HEK293 (cell line): ENCODE results near the gene PNISR.

Experiments
- CTCF ChIA-PET: fragments of 350-600 bp; formaldehyde crosslinking; extraction: SDS; loops from one replicate; lab custom pipeline; 2021; ENCODE audit warnings: antibody characterized with exemption; lab: Yijun Ruan, JAX
- POLR2A ChIA-PET: fragments of 300-600 bp; formaldehyde crosslinking; extraction: SDS; loops from one replicate; lab custom pipeline; 2020; ENCODE audit warnings: antibody characterized with exemption, inconsistent platforms; lab: Yijun Ruan, JAX
- H3K27ac ChIP-seq: fragments of 200-500 bp; sonication (Bioruptor generic); 2 replicates; pipeline ENCODE4 v1.5.1; 2014; ENCODE audit warnings: low read depth, low read length, control low read depth, inconsistent platforms; ENCODE audit errors: extremely low read depth
- H3K36me3 ChIP-seq, 2 experiments: fragments of 200-500 bp in 1 of 2; sonication (Bioruptor generic) in 1 of 2; 1 replicate in 1 of 2; 2 replicates in 1 of 2; pipeline ENCODE4 v1.5.1; 2014 to 2017; ENCODE audit warnings: inconsistent platforms in 2 of 2, low read length in 2 of 2; ENCODE audit not compliant: control insufficient read depth in 2 of 2, insufficient read depth in 1 of 2
- H3K4me1 ChIP-seq: fragments of 200-500 bp; sonication (Bioruptor generic); 2 replicates; pipeline ENCODE4 v1.5.1; 2014; ENCODE audit warnings: mild to moderate bottlenecking, low read length, inconsistent platforms; ENCODE audit not compliant: control insufficient read depth, insufficient read depth
- H3K4me3 ChIP-seq: 2 replicates; pipeline ENCODE4 v1.5.1; 2011; ENCODE audit warnings: low read depth, mild to moderate bottlenecking, control low read depth, low read length, moderate library complexity
- H3K9me3 ChIP-seq: fragments of 200-500 bp; sonication (Bioruptor generic); 2 replicates; pipeline ENCODE4 v1.5.1; 2014; ENCODE audit warnings: low read depth, low read length, inconsistent platforms; ENCODE audit not compliant: control insufficient read depth, insufficient read depth
- GLIS1 ChIP-seq: fragments of 450-650 bp; formaldehyde crosslinking; IDR thresholded peaks from 2 replicates; pipeline ENCODE4 v1.5.1; 2016; ENCODE audit warnings: missing biosample characterization, missing genetic modification characterization
- GLIS2 ChIP-seq: fragments of 450-650 bp; formaldehyde crosslinking; IDR thresholded peaks from 2 replicates; pipeline ENCODE4 v1.5.1; 2016; ENCODE audit warnings: missing biosample characterization, missing genetic modification characterization
- HOXC10 ChIP-seq: sonication (generic); formaldehyde crosslinking; IDR thresholded peaks from 2 replicates; pipeline ENCODE4 v1.8.1; 2023; ENCODE audit warnings: mild to moderate bottlenecking, missing genetic modification reagents
- IKZF3 ChIP-seq: fragments of 450-650 bp; IDR thresholded peaks from 2 replicates; pipeline ENCODE4 v1.5.0; 2018; ENCODE audit warnings: missing biosample characterization, mild to moderate bottlenecking, missing genetic modification characterization, moderate library complexity
- OSR2 ChIP-seq: fragments of 450-650 bp; formaldehyde crosslinking; IDR thresholded peaks from 2 replicates; pipeline ENCODE4 v1.5.1; 2016; ENCODE audit warnings: missing biosample characterization, missing genetic modification characterization
- RBAK ChIP-seq: fragments of 450-650 bp; formaldehyde crosslinking; IDR thresholded peaks from 2 replicates; pipeline ENCODE4 v1.5.1; 2016; ENCODE audit warnings: missing biosample characterization, missing genetic modification characterization
- SALL2 ChIP-seq: fragments of 450-650 bp; formaldehyde crosslinking; IDR thresholded peaks from 2 replicates; pipeline ENCODE4 v1.5.0; 2017; ENCODE audit warnings: missing biosample characterization, mild to moderate bottlenecking, missing genetic modification characterization, borderline replicate concordance
- YY2 ChIP-seq: fragments of 450-650 bp; formaldehyde crosslinking; IDR thresholded peaks from 2 replicates; pipeline ENCODE4 v1.5.1; 2016; ENCODE audit warnings: missing biosample characterization, missing genetic modification characterization
- ZBTB7A ChIP-seq: fragments of 450-650 bp; formaldehyde crosslinking; IDR thresholded peaks from 2 replicates; pipeline ENCODE4 v1.5.1; 2016; ENCODE audit warnings: low read depth, missing biosample characterization, missing genetic modification characterization
- ZIC2 ChIP-seq: fragments of 450-650 bp; formaldehyde crosslinking; IDR thresholded peaks from 2 replicates; pipeline ENCODE4 v1.5.1; 2016; ENCODE audit warnings: missing biosample characterization, missing genetic modification characterization
- ZNF10 ChIP-seq: fragments of 450-650 bp; formaldehyde crosslinking; IDR thresholded peaks from 2 replicates; pipeline ENCODE4 v1.5.1; 2017; ENCODE audit warnings: missing biosample characterization, missing genetic modification characterization
- ZNF175 ChIP-seq: fragments of 450-650 bp; formaldehyde crosslinking; IDR thresholded peaks from 2 replicates; pipeline ENCODE4 v1.5.1; 2016; ENCODE audit warnings: missing biosample characterization, missing genetic modification characterization
- ZNF184 ChIP-seq: fragments of 450-650 bp; IDR thresholded peaks from 2 replicates; pipeline ENCODE4 v1.5.1; 2018; ENCODE audit warnings: missing biosample characterization, mild to moderate bottlenecking, missing genetic modification characterization
- ZNF311 ChIP-seq: fragments of 450-650 bp; formaldehyde crosslinking; IDR thresholded peaks from 2 replicates; pipeline ENCODE4 v1.5.1; 2017; ENCODE audit warnings: missing biosample characterization, missing genetic modification characterization, borderline replicate concordance
- ZNF335 ChIP-seq: fragments of 450-650 bp; formaldehyde crosslinking; conservative IDR thresholded peaks from 2 replicates; pipeline ENCODE4 v1.5.1; 2016; ENCODE audit warnings: missing biosample characterization, missing genetic modification characterization
- ZNF416 ChIP-seq: fragments of 450-650 bp; formaldehyde crosslinking; IDR thresholded peaks from 2 replicates; pipeline ENCODE4 v1.5.1; 2016; ENCODE audit warnings: missing biosample characterization, missing genetic modification characterization
- ZNF48 ChIP-seq: fragments of 450-650 bp; formaldehyde crosslinking; IDR thresholded peaks from 2 replicates; pipeline ENCODE4 v1.5.1; 2016; ENCODE audit warnings: missing biosample characterization, missing genetic modification characterization
- ZNF521 ChIP-seq: fragments of 450-650 bp; formaldehyde crosslinking; IDR thresholded peaks from 2 replicates; pipeline ENCODE4 v1.5.1; 2017; ENCODE audit warnings: missing biosample characterization, mild to moderate bottlenecking, missing genetic modification characterization
- TF ChIP-seq, protein P1 (sequence below): fragments of 450-650 bp; formaldehyde crosslinking; IDR thresholded peaks from 2 replicates; pipeline ENCODE4 v1.5.1; 2017; ENCODE audit warnings: missing biosample characterization, missing genetic modification characterization
- TF ChIP-seq, protein P2 (sequence below): fragments of 450-650 bp; formaldehyde crosslinking; IDR thresholded peaks from 2 replicates; pipeline ENCODE4 v1.5.1; 2016; ENCODE audit warnings: missing biosample characterization, missing genetic modification characterization
- TF ChIP-seq, protein P3 (sequence below): fragments of 450-650 bp; formaldehyde crosslinking; IDR thresholded peaks from 2 replicates; pipeline ENCODE4 v1.5.1; 2016; ENCODE audit warnings: missing biosample characterization, missing genetic modification characterization

Gene PNISR

DNA sequence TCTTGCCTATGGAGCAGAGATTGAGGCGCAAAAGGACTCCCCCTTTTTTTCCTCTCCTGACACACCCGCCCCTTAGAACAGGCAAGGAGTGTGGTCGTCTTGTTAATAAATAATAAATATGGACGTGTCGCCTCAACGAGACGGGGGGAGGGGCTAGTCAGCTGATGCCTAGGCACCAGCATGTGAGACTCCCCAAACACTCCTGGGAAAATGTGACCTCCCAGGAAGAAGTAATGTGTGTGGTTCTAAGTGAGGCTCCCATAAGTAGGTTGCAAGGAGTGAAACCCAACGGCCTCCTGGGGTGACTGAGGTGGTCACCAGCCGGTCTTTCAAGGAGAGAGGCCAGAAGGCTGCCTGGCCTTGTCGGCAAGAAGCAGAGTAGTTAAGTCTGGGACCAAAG lies 74.5 kb downstream of the PNISR start:
- no peaks in the 10 kb centered on the region; a peak in 1 of 3 replicates for H3K36me3 ChIP-seq
- H3K4me3 ChIP-seq, result no peak overlapping the region
- POLR2A ChIA-PET, result interaction anchor here (1.1 to 2.3 kb wide), 3 partner anchors 16 to 218 kb away, joined by 4 to 29 read pairs (median 6); partner anchors contain the start of genes CCNC and COQ3
- peaks cover 5% of the 10 kb centered on the region; the same call in 1 of the 2 replicates for H3K4me1 ChIP-seq
- H3K27ac ChIP-seq, result no peak overlapping the region
- no peaks in the 10 kb centered on the region for H3K9me3 ChIP-seq
- CTCF ChIA-PET, result interaction anchor here (0.7 to 10.1 kb wide), 6 partner anchors 14 to 195 kb away, joined by 3 to 125 read pairs (median 6); no protein-coding TSS in a partner anchor
- TF ChIP-seq HOXC10 (CRISPR knock-in tag) (no peak), ZNF521 (tag by site-specific recombination) (no peak), RBAK (tag by site-specific recombination) (no peak), GLIS2 (no peak), ZNF416 (tag by site-specific recombination) (no peak), ZNF10 (no peak), ZNF175 (tag by site-specific recombination) (no peak), ZIC2 (tag by site-specific recombination) (peak; percentile 44; the same call in 1 of the 2 replicates), YY2 (no peak), ZBTB7A (tag by site-specific recombination) (no peak), ZNF184 (no peak), IKZF3 (0 out of 2 replicates have a peak, but pooled peaks have one; percentile 7), GLIS1 (tag by site-specific recombination) (peak; percentile 93), ZNF311 (tag by site-specific recombination) (no peak), ZNF335 (tag by site-specific recombination) (no peak), ZNF48 (tag by site-specific recombination) (no peak), SALL2 (tag by site-specific recombination) (no peak), OSR2 (tag by site-specific recombination) (no peak)
- TF ChIP-seq, protein P1, sequence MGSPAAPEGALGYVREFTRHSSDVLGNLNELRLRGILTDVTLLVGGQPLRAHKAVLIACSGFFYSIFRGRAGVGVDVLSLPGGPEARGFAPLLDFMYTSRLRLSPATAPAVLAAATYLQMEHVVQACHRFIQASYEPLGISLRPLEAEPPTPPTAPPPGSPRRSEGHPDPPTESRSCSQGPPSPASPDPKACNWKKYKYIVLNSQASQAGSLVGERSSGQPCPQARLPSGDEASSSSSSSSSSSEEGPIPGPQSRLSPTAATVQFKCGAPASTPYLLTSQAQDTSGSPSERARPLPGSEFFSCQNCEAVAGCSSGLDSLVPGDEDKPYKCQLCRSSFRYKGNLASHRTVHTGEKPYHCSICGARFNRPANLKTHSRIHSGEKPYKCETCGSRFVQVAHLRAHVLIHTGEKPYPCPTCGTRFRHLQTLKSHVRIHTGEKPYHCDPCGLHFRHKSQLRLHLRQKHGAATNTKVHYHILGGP (tag by site-specific recombination), result no peak
- TF ChIP-seq, protein P2, sequence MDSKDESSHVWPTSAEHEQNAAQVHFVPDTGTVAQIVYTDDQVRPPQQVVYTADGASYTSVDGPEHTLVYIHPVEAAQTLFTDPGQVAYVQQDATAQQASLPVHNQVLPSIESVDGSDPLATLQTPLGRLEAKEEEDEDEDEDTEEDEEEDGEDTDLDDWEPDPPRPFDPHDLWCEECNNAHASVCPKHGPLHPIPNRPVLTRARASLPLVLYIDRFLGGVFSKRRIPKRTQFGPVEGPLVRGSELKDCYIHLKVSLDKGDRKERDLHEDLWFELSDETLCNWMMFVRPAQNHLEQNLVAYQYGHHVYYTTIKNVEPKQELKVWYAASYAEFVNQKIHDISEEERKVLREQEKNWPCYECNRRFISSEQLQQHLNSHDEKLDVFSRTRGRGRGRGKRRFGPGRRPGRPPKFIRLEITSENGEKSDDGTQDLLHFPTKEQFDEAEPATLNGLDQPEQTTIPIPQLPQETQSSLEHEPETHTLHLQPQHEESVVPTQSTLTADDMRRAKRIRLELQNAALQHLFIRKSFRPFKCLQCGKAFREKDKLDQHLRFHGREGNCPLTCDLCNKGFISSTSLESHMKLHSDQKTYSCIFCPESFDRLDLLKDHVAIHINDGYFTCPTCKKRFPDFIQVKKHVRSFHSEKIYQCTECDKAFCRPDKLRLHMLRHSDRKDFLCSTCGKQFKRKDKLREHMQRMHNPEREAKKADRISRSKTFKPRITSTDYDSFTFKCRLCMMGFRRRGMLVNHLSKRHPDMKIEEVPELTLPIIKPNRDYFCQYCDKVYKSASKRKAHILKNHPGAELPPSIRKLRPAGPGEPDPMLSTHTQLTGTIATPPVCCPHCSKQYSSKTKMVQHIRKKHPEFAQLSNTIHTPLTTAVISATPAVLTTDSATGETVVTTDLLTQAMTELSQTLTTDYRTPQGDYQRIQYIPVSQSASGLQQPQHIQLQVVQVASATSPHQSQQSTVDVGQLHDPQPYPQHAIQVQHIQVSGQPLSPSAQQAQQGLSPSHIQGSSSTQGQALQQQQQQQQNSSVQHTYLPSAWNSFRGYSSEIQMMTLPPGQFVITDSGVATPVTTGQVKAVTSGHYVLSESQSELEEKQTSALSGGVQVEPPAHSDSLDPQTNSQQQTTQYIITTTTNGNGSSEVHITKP (tag by site-specific recombination), result no peak
- TF ChIP-seq, protein P3, sequence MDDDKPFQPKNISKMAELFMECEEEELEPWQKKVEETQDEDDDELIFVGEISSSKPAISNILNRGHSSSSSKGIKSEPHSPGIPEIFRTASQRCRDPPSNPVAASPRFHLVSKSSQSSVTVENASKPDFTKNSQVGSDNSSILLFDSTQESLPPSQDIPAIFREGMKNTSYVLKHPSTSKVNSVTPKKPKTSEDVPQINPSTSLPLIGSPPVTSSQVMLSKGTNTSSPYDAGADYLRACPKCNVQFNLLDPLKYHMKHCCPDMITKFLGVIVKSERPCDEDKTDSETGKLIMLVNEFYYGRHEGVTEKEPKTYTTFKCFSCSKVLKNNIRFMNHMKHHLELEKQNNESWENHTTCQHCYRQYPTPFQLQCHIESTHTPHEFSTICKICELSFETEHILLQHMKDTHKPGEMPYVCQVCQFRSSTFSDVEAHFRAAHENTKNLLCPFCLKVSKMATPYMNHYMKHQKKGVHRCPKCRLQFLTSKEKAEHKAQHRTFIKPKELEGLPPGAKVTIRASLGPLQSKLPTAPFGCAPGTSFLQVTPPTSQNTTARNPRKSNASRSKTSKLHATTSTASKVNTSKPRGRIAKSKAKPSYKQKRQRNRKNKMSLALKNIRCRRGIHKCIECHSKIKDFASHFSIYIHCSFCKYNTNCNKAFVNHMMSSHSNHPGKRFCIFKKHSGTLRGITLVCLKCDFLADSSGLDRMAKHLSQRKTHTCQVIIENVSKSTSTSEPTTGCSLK (tag by site-specific recombination), result no peak
- TF ChIP-seq, all 188 proteins: peak for 3
